Left colon (tissue), 2 donors: Measurements from ENCODE around the gene TDRD12. TPM values are rescaled to one million over a fixed set of nuclear protein-coding genes. Genes with fewer than 3 reads are reported as not detected.
"Not testable (repeated sequence)": the region's sequence is repeated elsewhere in the genome, so short reads cannot be mapped to it uniquely, and the experiment has no call there.

Source experiments
- ATAC-seq: fragments of 200-7000 bp; cut with Tn5 transposase; one replicate; pipeline ENCODE4 v1.9.1; 2020; ENCODE audit warnings: mild to moderate bottlenecking, moderate library complexity
- DNase-seq, 2 donors: peaks; one replicate each; pipeline ENCODE4 v3.0.0-alpha.2; 2020
- intact Hi-C, 2 donors: fragments of 100-400 bp; cut with DNase I in 1 of 2; cut with micrococcal nuclease in 1 of 2; formaldehyde crosslinking; loops; one replicate each; pipeline versions ENCODE4 v1.11.2 to v1.14.0; 2022; cut with DNase I, micrococcal nuclease
- total RNA-seq, 2 donors: library from RNA; stranded (reverse); fragmentation: NEBNext Ultra II Directional; extraction: Animal tissue kit (Norgen Biotek cat#: 25700); gene quantifications; one replicate each; pipeline ENCODE4 v1.2.1, GENCODE V29; 2021
- donor health status: DM: no; HTN: no; CAD: no.
- donor health status: DM: yes; HTN: yes; CAD: no.

Gene TDRD12
- total RNA-seq, 2 donors from 2014 or later: 0.06 TPM

DNA sequence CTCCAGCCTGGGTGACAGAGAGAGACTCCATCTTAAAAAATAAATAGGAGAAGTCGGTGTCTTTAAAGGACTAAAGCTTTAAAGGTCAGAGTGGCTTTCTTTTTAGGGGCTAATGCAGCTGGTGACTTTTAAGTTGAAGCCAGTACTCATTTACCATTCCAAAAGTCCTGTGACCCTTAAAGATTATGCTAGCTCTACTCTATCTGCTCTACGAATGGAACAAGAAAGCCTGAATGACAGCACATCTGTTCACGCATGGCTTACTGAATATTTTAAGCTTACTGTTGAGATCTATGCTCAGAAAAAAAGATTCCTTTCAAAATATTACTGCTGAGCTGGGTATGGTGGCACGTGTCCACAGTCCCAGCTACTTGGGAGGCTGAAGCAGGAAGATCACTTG lies 16.4 kb downstream of the TDRD12 start:
- ATAC-seq (no peak), DNase-seq (no peak)
- intact Hi-C loops: no loop called here

DNA sequence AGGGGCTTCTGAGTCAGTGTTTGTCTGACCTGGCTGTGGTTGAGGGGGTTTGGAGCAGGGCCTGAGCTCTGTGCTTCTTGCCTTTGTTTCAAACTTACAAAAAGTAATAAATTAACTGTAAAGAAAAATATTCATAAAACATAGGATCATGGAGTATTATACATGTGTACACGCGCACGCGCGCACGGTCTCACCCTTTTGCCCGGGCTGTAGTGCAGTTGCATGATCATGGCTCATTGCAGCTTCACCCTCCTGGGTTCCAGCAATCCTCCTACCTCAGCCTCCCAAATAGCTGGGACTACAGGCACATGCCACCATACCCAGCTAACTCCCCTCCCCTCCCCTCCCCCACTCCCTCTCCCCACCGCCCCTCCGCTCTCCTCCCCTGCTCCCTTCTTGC lies 23.5 kb downstream of the TDRD12 start:
- DNase-seq (no peak), ATAC-seq (no peak)
- intact Hi-C loops: no loop called here

DNA sequence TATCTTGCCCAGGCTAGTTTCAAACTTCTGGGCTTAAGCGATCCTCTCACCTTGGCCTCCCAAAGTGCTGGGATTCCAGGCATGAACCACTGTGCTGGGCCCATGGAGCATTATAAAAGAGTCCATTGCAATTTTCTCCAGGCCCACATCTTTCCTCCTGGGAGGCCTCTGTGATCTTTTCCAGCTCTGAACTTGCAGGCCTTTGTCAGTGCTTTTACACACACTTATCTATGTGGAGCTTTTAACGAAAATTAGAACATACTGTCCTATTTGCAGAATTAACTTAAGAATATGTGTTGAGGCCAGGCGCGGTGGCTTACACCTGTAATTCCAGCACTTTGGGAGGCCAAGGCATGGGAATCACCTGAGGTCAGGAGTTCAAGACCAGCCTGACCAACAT lies 23.9 kb downstream of the TDRD12 start:
- ATAC-seq (no peak), DNase-seq (no peak)
- intact Hi-C loops: no loop called here

DNA sequence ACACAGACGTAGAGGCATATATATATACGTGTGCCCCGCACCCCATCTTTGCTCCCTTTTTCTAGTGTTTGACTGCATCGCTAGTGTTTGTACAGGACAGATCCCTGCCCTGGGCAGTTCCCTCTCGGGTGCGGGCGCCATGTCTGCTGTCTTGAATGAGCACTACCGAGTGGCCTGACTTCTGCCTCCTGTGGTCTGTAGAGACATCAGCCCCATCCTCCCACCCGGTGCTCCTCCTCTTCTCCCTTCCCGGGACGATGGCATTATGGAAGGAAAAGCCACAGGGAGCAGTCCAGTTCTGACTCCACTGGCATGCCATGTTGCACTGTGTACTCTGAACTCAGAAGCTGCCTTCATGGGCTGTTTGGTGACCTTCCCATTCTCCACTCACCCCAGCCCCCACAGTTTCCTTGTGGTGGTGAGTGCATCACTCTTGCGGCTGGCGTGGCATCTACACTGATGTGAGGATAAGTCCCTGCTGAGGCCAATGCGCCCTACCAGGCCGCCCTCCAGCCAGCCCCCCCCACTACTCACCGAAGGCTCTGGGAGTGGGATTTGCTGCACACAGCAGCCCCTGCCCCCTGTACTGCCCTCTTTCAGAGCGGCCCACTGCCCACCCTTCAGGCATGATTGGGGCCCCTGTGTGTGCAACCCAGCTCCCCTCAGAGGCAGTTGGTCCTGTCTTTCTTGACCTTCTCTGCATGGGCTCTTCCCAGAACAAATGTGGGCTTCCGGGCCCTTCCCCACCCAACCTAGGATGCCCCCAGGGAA lies 25.2 kb downstream of the TDRD12 start:
- DNase-seq (no peak), ATAC-seq (no peak)
- intact Hi-C loops: no loop called here

- ATAC-seq, DNase-seq, intact Hi-C loops: not testable (repeated sequence)
Observed at GRCh38 chr19:32745594-32746251, 26.2 kb downstream of the TDRD12 start.

- intact Hi-C loops, ATAC-seq, DNase-seq: not testable (repeated sequence)
Observed at GRCh38 chr19:32746631-32747196, 27.1 kb downstream of the TDRD12 start.

- ATAC-seq: no peak
- no peak for DNase-seq
- intact Hi-C loops: no loop called here
Observed at GRCh38 chr19:32748497-32748896, 28.9 kb downstream of the TDRD12 start.

DNA sequence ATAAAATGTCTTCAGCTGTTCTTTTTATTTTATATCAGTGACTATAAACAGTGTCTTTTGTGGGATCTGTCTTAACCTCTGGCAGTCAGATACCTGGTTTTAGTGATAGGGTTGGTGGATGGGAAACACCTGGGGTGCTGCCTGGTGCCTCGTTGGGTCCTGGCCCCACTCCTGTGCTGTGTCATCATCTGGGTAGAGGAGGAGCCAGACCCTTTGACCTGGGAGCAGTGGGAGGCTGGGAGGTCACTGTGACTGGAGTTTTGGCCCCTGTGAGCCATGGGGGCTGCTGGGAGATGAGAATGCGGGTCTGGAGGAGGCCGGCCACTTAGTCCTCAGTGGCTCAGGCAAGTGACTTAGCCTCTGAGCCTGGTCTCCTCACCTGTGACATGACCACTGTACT lies 29.4 kb downstream of the TDRD12 start:
- intact Hi-C loops: no loop called here
- no peak for ATAC-seq

DNA sequence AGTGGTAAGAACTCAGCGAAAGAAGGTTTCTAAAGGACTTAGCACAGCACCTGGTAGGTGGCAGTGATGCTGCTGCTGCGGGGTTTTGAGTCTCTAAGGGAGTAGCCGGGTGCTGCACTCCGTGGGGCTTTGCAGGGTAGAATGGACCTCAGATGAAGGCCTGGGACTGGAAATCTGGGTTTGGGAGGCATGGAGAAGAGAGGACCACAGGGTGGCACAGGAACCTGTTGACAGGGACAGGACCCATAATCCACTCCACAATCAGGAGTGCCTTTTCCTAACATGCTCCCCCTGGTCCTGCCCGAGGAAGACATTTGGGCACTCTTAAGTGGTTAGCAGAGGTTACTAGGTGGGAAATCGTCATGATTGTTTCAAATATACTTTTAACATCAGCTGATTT lies 29.8 kb downstream of the TDRD12 start:
- DNase-seq (no peak), ATAC-seq (no peak)
- intact Hi-C loops: no loop called here

More for the DNA sequence above, 29.4 kb downstream of the TDRD12 start:
- DNase-seq: no peak

GRCh38 chr19:32750441-32751055 lies 31.0 kb downstream of the TDRD12 start:
- ATAC-seq (no peak), DNase-seq (no peak)
- intact Hi-C loops: no loop called here

- no peak for DNase-seq
- intact Hi-C loops: no loop called here
Observed at GRCh38 chr19:32751066-32751465, 31.5 kb downstream of the TDRD12 start.

DNA sequence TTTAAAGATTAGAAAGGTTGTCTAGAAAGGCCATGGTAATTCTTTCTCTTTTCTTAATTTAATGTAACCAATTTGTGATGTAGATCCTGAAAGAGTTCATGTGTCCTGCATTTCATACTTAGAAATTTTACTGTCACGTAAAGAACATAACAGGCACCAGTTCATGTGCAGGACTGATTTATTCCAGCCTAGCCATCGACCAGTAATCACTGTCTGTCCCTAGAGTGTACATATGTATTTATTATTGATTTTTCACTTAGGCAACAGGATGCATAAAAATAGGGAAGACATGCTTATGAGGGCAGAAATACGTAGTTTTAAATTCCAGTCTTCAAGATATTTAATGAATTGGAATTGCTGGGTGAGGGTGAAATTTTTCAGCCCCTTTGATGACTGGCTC lies 37.6 kb downstream of the TDRD12 start:
- intact Hi-C loops: no loop called here
- DNase-seq: no peak
- ATAC-seq: no peak

More at GRCh38 chr19:32751066-32751465, 31.5 kb downstream of the TDRD12 start:
- ATAC-seq: no peak

DNA sequence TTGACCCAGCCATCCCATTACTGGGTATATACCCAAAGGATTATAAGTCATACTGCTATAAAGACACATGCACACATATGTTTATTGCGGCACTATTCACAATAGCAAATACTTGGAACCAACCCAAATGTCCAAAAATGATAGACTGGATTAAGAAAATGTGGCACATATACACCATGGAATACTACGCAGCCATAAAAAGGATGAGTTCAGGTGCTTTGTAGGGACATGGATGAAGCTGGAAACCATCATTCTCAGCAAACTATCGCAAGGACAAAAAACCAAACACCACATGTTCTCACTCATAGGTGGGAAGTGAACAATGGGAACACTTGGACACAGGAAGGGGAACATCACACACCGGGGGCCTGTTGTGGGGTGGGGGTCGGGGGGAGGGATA lies 45.8 kb downstream of the TDRD12 start:
- DNase-seq, intact Hi-C loops, ATAC-seq: not testable (repeated sequence)

- intact Hi-C loops: no loop called here
- ATAC-seq (no peak), DNase-seq (no peak)
Observed at GRCh38 chr19:32767951-32768679, 48.5 kb downstream of the TDRD12 start.

DNA sequence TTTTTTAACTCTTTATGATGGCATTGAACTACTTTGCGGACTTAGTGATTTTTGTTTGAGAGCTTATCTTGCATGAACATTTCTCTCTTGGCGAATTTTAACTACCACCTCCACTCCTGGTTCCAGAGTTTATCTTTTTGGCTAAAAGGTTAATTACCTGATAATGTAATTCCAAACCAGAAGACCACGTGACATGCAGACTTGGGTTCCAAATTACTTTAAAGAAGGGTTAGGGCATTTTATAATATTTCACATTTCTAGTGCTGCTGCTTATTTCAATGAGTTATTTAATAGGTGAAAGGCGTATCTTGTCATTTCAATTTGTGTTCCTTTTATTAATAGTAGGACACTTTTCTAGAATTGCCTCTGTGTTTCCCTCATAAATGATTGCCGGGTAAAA lies 52.0 kb downstream of the TDRD12 start:
- DNase-seq: no peak
- intact Hi-C loops: no loop called here
- ATAC-seq: no peak

DNA sequence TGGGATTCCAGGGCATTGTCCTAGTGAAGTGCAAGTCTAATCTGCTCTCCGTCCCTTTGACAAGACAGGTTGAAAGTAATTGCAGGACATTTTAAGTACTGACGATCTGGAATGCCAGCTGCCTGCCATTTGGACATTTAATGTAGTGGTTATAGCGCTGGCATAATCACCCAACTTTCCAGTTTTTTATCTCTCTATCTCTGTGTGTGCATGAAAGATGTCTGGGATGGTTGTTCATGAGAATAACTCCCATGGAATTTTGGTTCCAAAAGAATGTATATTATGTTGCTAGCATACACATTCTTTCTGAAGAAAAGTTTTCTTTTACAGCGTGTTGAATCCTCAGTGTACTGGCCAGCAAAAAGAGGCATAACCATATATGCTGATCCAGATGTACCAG lies 53.6 kb downstream of the TDRD12 start:
- ATAC-seq (no peak), DNase-seq (no peak)
- intact Hi-C loops: no loop called here

DNA sequence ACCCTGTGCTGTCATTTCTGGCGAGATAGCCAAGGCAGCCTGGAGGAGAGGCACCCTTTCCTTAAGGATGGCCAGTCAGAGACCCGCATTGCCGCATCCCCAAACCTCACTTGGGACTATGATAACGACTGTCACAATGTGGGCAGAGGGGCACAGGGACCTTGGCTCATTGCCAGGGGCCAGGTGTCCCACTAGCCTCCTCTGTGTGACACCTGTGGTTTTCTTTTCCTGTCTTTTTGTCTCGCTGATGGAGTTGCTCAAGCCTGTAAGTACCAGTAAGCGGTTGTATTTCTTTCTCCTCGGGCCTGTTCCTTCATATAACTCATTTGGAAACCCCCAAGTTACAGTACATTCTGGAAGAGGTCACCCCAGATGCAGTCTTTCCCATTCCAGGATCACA lies 59.5 kb downstream of the TDRD12 start:
- ATAC-seq (no peak), DNase-seq (no peak)
- intact Hi-C loops: no loop called here

DNA sequence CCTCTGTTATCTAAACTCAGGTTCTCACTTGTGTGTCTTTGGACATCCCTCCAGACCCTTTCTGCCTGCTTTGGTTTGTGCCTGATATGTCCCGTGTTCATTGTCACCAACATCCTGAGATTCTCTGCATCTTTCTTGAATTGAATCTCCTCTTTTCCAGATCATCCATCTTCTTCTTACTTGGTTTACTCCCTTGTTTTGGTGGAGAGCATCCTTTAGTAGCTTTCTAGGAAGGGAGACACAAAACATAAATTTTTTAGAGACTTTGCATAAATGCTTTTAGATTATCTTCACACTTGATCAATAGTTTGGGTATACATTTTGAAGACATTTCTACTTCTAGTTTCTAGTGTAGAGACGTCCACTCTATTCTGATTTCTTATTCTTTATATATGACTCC lies 61.7 kb downstream of the TDRD12 start:
- ATAC-seq: no peak
- intact Hi-C loops: no loop called here
- no peak for DNase-seq

DNA sequence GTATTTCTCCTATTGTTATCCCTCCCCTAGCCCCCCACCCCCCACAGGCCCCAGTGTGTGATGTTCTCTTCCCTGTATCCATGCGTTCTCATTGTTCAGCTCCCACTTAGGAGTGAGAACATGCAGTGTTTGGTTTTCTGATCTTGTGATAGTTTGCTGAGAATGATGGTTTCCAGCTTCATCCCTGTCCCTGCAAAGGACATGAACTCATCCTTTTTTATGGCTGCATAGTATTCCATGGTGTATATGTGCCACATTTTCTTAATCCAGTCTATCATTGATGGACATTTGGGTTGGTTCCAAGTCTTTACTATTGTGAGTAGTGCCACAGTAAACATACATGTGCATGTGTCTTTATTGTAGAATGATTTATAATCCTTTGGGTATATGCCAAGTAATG lies 62.5 kb downstream of the TDRD12 start:
- intact Hi-C loops, DNase-seq, ATAC-seq: not testable (repeated sequence)
